ENCODE results near the gene EIF2B1. TPM values are rescaled to one million over a fixed set of nuclear protein-coding genes. Genes with fewer than 3 reads are reported as not detected.
"Not testable (repeated sequence)": the region's sequence is repeated elsewhere in the genome, so short reads cannot be mapped to it uniquely, and the experiment has no call there.

EIF2B1 gene
- total RNA-seq, 1 experiment from 2014 or later = 42.8 TPM

DNA sequence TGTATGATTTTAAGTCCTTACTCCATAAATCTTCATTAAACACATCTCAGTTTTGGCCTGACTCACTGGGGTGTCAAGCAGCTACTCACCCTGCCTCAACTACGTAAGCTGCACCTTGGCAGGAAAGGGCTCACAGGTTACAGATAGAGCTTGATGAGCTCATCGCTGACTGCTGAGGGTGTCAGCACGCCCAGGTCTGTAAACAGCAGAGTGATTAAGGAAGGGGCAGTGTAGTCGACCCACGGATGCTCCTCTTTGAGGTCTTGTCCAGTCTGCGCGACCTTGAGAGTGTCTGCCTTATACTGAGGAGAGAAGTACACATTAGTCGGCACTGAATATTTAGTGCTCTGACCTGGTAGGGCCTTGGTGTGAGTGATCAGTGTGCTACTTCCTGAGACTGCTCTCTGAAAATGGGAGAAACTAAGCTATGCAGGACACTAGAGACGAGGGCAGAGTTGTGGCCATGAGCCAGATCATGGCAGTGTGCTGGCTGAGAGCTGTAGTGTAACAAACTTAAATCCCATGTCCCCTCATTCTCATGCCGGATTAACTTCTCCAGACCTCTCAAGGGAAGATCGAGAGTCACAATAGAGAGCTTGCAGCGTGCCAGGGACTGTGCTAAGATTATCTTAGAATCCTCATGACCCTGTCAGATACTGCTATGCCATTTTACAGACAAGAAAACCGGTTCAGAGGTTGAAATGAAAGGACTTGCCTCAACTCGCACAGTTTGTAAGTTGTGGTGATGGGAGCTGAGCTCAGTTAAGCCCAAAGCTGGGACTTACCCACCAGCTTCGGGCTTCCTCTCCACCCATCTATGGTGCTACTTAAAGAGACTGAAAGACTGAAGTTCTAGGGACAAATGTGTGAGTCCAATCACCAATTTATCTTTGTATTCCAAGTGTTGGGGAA lies 11.6 kb downstream of the EIF2B1 start:
- DNase-seq (ENCODE audit: extremely low read depth, low read depth) = no peak

DNA sequence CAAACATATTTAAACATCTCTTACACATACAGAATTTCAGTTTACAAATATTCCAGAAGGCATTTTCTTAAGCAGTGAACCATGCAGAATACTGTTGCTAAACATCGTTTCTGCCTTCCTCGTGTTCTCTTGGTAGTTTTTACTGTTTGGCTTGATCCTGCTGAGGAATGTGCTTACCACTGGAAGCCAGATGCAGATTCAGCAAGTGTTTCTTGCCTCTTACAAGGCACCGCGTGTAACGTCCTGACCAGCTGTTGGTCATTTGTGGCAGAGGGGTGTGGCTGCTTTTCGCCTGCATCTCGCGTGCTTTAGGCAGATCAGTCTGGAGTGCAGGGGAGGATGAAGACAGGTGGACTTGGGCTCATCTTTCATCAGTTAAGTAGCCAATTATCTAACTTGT lies 12.4 kb downstream of the EIF2B1 start:
- DNase-seq (ENCODE audit: extremely low read depth, low read depth) = no peak

DNA sequence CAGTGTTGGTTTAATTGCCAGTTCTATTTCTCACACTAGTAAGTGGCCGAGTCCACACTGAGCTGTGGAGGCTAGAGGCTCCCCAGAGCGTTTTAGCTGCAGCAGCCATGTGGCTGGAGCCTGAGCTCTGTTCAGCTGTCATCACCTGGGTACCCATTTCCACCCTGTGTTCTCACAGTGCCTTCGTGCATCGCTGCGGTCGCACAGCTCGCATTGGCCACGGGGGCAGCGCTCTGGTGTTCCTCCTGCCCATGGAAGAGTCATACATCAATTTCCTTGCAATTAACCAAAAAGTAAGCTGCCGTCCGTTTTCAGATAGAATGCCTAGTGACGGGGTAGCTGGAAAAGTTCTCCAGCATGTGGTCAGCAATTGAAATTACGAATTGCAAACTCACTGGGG lies 15.9 kb downstream of the EIF2B1 start:
- no peak for DNase-seq (ENCODE audit: extremely low read depth, low read depth)

DNA sequence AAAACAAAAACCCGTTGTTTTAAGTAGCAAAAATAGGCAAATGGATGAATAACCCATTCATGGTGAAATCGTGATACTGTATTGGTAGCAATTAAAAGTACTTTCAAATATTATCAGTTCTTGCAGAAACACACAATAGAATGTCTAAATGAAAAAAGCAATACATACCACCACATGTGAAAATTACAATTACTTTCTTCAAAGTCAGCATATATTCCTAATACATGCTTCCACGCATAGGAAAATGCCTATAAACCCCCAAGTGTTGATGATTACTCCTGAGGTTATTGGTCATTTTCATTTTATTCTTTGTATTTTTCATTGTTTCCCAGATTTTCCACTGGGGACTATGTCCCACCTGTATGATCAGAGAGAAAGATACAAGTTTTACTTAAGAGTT lies 16.3 kb downstream of the EIF2B1 start:
- DNase-seq (ENCODE audit: extremely low read depth, low read depth) = no peak

DNA sequence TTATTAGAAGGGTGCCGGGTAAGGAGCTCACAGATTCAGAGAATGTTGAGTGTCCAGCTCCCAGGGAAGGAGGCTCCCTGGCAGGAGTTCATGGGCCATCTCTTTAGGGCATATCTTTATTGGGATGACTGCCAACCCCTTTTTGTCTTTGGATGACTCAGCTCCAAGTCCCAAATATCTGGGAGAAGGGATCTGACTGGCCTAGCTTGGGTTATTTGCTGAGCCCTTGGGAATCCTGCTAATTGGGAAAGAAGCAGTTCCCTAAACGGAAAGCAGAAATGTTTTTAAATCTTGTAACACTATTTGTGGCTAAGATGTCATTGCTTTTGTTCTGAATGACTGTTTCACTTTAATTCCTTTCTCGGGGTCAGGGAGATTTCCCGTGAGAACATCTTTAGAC lies 19.0 kb downstream of the EIF2B1 start:
- DNase-seq (ENCODE audit: extremely low read depth, low read depth) = no peak

DNA sequence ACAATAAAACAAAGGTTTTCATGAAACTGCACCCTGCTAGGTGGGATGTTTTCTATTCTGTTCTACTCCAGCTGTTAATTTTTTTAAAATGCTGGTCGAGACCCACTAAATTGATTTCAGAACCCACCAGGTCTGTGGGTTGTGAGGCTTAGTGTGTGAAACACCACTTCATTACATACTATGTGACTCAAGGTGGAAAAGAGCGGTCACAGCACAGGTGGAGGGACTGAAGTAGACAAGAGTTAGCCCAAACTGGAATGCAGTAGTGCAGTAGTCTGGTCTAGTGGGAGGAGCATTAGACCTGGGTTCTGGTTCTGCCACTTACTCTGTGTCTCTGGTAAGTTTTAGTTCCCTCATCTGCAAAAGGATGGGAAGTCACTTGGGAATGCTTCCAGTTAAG lies 19.4 kb downstream of the EIF2B1 start:
- no peak for DNase-seq (ENCODE audit: extremely low read depth, low read depth)

DNA sequence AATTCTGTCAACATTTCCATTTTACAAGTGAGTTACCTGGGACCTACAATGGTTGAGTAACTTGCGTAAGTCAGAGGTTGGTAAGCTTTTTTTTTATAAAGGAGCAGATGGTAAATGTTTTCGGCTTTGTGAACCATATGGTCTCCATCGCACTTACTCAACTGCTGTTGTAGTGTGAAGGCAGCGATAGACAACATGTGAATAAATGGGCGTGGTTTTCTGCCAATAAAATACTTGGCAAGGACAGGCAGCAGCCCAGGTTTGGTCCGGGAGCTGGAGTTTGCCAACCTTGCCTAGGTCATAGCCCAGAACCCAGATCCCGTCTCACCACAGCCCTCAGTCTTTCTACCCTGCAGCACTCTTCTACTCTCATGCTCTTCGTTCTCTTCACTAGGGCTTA lies 25.3 kb downstream of the EIF2B1 start:
- DNase-seq (ENCODE audit: extremely low read depth, low read depth) = no peak

DNA sequence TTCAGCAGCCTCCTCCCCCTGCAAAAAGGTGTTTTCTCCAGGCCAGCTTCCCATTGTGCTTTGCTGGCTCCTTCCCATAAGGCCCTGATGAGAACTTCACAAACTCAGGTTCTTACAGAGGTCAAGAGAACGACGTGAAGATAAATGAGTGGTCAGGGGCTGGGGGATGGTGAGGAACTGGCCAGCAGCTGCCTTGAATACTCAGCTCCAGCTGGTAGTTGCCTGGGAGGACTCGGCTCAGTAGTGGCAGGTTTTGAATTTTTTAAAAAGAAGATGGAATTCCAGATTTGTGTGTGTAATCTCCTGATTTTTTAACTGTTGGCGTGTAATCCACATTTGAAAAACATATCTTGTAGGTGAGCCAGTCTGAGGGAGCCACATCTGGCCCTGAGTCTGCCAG lies 25.7 kb downstream of the EIF2B1 start:
- DNase-seq (ENCODE audit: extremely low read depth, low read depth) = no peak

DNA sequence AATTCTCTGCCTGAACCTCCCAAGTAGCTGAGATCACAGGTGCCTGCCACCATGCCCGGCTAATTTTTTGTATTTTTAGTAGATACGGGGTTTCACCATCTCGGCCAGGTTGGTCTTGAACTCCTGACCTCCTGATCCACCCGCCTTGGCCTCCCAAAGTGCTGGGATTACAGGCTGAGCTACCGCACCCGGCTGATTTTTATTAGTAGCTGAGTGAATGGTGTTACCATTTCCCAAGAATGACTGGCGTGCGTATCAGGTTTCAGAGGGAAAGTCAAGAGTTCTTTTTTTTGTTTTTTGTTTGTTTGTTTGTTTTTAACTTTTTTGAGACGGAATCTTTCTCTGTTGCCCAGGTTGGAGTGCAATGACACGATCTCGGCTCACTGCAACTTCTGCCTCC lies 30.0 kb downstream of the EIF2B1 start:
- not testable (repeated sequence) for DNase-seq (ENCODE audit: extremely low read depth, low read depth)

DNA sequence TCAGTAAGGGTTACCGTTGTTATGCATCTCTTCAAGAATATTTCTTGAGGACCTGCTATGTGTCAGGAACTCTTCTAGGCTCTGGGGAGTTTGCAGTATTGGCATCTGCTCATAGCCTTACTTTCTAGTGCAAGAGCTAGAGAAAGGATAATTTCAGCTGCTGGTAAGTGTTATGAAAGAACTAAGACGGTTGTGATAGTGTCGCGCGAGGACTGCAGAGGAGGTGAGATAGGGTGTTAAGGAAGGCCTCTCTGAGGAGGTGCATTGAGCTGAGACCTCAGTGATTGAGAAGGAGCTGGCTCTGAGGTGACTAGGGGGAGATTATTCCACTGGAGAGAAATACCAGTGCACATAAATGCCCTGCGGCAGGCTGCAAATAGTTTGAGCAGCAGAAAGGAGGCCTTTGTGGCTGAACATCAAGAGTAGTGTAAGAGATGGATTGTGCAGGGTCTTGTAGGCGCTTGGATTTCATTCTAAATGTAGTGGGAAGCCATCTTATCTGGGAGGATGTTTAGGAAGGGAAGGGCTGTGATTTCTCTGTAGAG lies 30.8 kb downstream of the EIF2B1 start:
- DNase-seq (ENCODE audit: extremely low read depth, low read depth) = no peak

DNA sequence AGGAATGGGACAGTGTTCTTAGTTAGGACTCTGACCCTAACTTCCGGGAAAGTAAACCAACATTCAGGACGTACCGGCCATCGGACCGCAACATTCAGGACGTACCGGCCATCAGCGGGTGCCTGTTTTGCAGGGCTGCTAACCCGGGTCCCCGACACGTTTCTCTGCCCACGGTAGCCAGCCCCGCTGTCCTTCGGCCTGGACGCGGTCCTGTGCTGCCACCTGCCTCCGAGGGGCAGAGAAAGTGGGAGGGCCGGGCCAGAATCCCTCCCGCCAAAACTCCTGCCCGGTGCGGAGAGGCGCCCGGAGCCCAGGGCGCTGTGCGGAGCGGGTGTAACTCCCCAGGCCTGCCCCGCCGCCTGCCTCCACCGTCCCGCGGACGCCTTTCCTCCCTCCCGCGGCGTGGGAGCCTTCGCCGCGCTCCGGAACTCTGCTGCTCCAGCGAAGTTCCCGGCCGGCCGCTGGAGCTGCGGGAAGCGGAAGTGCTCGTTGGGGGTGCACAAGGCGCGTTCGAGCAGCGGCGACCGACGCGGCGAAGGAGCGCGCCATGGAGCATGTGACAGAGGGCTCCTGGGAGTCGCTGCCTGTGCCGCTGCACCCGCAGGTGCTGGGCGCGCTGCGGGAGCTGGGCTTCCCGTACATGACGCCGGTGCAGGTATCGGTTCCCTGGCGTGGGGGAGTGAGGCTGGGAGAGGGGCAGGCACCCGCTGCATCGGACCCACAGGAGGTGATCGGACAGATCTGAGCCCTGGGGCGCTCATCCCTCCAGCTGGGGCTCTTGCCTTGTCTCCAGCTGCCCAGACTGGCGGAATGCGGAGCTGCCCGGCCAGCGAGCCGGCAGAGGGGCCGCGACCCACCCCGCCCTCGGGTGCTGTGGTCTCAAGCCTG lies 31.6 kb downstream of the EIF2B1 start, which contains the start of gene DDX55:
Gene DDX55, plus strand, starts transcription at position 498 of the 888 bp plus-strand sequence. Its CDS starts 50 bp downstream, at position 548.
- DNase-seq (ENCODE audit: extremely low read depth, low read depth) = peak; percentile 74

DNA sequence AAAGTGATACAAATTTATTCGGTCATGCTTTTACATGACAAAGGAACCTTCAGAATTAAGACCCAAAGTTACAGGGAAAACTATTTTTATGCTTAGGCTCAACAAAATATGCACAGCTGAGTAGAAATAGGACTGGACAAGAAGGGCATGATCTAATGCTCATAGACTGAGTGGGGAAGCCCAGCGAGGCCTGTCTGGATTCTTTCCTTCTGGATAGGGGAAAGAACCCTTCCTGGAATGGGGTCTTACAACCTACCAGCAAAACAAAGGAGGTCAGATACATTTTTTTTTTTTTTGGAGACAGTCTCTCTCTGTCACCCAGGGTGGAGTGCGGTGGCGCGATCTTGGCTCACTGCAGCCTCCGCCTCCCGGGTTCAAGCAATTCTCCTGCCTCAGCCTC lies 33.8 kb downstream of the EIF2B1 start:
- DNase-seq (ENCODE audit: extremely low read depth, low read depth) = no peak

DNA sequence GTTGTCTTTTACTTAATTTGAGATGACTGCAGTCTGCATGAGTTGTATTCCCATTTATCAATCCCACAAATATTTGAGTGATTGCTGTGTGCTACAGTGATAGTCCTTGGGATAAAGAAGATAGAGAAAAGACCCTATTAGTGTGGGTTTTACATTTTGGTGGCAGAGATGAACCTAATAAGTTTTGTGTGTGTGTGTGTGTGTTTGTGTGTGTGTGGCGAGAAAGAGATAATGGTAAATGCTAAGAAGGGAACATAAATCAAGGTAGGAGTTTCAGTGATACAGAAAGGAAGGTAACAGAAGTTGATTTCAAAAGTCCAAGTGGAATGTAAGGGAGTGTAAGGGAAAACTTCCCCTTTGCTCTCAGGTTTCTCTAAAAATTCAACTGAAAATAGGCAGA lies 34.2 kb downstream of the EIF2B1 start:
- no peak for DNase-seq (ENCODE audit: extremely low read depth, low read depth)

DNA sequence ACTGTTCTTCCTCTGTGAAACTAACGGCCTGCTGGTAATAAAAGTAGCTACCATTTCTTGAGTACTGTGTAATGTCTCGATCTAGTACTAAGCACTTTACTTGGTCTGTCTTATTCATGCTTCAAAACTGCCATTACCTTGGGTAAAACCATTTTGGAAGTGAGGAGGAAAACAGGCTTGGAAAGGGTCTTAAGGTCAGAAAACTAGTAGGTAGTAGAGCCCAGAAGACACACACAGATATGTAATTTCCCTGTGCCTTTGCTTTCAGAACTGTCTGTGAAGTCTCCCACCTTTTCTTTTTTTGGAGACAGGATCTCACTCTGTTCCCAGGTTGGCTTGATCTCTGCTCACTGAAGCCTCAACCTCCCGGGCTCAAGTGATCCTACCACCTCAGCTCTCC lies 35.0 kb downstream of the EIF2B1 start:
- no peak for DNase-seq (ENCODE audit: extremely low read depth, low read depth)

DNA sequence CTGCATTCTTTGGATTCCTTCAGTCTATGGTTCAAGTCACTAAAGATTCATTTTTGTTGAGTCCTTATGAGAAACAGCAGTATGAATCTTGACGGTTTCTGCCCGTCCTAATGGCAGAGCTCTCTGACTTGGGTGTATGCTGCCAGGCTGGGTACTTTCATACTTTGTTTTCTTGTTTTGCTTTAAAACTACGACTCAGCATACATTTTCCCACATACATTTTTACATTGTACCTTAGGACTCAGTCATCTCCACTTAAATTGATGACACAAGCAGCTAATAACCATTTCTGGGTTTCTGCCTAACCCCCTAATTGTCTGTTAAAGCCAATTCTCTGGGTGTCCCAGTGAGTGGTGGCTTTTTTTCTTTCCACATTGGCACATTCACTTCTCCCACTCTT lies 36.4 kb downstream of the EIF2B1 start:
- no peak for DNase-seq (ENCODE audit: extremely low read depth, low read depth)

DNA sequence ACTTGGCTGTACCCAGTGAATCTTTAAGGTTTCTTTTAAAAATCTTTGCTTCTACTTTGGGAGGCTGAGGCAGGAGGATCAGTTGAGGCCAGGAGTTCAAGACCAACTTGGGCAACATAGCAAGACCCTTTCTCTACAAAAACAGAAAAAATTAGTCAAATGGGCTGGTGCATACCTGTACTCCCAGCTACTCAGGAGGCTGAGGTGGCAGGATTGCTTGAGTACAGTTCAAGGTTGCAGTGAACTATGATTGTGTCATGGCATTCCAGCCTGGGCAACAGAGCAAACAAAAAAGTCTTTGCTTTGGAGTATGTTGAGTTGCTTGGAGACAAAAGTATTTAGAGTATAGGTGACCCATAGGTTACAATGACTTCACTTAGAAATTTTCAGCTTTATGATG lies 37.8 kb downstream of the EIF2B1 start:
- no peak for DNase-seq (ENCODE audit: extremely low read depth, low read depth)

DNA sequence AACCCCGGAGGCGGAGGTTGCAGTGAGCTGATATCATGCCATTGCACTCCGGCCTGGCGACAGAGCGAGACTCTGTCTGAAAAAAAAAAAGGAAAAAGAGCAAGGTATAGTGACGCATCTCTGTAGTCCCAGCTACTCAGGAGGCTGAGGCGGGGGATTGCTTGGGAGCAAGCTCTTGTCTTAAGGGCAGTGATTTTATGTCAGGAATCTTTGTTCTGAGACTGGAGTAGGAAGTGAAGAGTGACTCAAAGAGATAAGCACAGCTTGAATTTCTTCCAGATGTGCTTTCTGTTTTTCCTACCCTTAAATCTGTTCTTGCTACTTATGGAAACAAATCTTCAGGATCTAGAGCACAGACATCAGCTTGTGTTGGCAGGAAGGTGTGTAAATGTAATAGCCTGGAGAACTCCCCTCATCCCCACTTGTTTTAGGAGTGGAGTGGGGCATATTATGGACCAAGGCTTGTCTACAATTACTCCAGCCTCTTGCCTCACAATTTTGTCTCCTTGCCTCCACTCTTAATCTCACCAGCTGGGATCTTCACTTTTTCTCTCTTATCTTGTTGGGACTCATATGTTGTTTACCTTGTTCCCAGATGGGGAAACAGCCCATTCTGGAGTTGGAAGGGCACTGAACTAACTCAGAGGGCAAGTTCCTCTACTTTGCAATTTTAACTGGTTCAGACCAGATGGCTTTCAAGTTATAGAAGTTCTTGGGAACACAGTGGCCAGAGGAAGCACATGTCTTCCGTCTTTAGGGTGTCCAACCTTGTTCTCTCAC lies 41.6 kb downstream of the EIF2B1 start:
- DNase-seq (ENCODE audit: extremely low read depth, low read depth) = no peak

DNA sequence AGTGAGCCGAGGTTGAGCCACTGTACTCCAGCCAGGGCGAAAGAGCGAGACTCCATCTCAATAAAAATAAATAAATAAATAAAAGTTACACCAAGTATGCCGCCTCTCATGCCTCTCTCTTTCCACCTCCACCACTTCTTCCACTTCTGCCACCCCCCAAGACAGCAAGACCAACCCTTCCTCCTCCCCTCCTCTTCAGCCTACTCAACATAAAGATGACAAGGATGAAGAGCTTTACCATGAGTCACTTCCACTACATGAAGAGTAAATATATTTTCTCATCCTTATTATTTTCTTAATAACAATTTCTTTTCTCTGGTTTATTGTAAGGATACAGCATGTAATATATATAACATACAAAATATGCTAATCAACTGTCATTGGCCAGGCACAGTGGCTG lies 52.7 kb downstream of the EIF2B1 start:
- no peak for DNase-seq (ENCODE audit: extremely low read depth, low read depth)

DNA sequence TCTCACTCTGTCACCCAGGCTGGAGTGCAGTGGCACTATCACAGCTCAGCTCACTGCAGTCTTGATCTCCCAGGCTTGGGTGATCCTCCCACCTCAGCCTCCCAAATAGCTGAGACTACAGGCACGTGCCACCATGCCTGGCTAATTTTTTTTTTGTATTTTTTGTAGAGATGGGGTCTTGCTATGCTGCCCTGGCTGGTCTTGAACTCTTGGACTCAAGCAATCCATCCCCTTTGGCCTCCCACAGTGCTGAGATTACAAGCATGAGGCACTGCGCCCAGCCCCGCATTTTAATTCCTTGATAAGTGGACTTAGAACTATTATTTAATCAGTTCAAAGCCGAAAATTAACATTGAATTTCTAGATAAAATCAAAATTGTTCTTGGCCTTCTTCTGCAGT lies 54.7 kb downstream of the EIF2B1 start:
- not testable (repeated sequence) for DNase-seq (ENCODE audit: extremely low read depth, low read depth)

DNA sequence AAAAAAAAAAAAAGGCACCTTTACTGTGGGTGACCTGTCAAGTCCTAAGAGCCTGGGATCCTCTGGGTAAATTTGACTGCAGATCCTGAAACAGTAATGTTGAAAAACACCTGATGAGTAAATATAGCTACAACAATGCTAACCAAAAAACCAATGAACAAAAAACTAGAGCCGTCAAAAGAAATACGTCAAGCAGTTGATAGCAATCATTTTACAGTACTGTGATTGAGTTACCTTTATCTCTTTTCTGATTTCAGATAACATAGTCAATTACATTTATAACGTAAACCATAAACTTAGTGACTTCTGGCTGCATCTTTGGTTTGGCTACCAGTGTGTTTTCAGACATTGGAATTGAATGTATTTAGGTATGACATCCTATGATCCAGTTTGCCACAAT lies 55.2 kb downstream of the EIF2B1 start:
- no peak for DNase-seq (ENCODE audit: extremely low read depth, low read depth)

DNA sequence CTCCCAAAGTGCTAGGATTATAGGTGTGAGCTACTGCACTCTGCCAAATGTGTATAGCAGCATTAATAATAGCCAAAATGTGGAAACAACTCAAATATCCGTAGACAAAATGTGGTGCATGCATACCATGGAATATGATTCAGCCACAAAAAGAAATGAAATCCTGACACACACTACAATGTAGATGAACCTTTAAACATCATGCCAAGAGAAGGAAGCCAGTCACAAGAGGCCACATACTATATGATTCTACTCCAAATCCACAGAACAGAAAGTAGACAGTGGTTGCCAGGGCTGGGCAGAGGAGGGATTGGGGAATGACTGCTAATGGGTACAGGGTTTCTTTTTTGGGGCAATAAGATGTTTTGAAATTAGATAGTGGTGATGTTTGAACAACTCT lies 56.9 kb downstream of the EIF2B1 start:
- DNase-seq (ENCODE audit: extremely low read depth, low read depth) = no peak
